Retinal pigment epithelial cell (primary cell): Measurements from ENCODE around the gene SLC46A1.

Experiments used
- DNase-seq: peaks from one replicate; pipeline ENCODE4 v3.0.0-alpha.2; 2010; ENCODE audit warnings: low read depth
- H3K4me3 ChIP-seq: 2 replicates; pipeline ENCODE4 v1.5.1; 2011; ENCODE audit warnings: mild to moderate bottlenecking, low read length, control low read depth, moderate library complexity
- CTCF ChIP-seq: conservative IDR thresholded peaks from 2 replicates; pipeline ENCODE4 v1.5.1; 2011; ENCODE audit warnings: low read depth, low read length, control low read depth, inconsistent platforms

The SLC46A1 gene

DNA sequence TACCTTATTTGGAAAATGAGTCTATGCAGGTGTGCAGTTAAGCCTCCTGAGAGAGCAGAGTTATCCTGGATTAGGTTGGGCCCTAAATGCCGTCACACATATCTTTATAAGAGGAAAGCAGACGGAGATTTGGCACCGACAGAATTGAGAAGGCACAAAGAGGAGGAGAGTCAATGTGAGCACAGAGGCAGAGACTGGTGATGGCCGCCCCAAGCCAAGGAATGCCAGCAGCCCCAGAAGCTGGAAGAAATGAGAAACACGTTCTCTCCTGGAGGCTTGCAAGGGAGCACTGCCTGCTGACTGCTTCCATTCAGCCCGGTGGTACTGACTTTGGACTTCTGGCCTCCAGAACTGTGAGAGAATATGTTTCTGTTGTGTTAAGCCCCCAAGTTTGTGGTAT is 3.2 kb downstream of the SLC46A1 start:
- no peak for DNase-seq
- no peak overlapping the region for H3K4me3 ChIP-seq
- no peak for TF ChIP-seq CTCF

DNA sequence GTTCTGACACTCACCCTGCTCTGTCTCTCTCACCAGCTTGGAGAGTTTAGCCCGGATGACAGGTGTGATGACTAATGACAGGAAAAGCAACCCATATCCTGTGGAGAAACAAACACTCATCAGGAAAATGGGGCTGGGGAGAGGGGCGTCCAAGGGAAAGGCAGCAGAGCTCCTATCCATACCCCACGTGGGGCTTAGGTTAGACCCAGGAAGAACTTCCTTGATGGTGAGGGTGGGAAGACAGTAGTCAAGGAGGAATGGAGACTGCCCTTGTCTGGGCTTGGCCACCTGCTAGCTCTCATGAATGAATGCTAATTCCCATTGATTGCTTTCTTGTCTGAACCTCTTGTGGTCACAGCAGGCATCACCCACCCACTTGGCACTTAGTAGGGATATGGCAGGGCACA is 3.8 kb downstream of the SLC46A1 start:
- TF ChIP-seq CTCF = no peak
- DNase-seq = no peak
- no peak overlapping the region for H3K4me3 ChIP-seq

DNA sequence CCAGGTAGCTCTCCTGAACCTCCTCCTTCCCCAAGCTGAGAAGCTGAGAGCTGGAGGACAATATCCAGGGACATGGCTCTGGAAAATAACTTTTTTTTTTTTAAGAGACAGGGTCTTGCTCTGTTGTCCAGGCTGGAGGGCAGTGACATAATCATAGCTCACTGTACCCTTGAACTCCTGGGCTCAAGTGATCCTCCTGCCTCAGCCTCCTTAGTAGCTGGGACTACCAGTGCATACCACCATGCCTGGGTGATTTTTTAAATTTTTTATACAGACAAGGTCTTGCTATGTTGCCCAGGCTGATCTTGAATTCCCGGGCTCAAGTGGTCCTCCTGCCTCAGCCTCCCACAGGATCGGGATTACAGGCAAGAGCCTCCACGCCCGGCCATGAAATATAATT is 6.2 kb downstream of the SLC46A1 start:
- no peak for DNase-seq
- H3K4me3 ChIP-seq = no peak overlapping the region
- no peak for TF ChIP-seq CTCF

- no peak overlapping the region for H3K4me3 ChIP-seq
- no peak for TF ChIP-seq CTCF
- DNase-seq = no peak
Measured at GRCh38 chr17:28398280-28398981, 7.6 kb downstream of the SLC46A1 start.

GRCh38 chr17:28397687-28398279 is 8.2 kb downstream of the SLC46A1 start:
- H3K4me3 ChIP-seq = no peak overlapping the region
- no peak for TF ChIP-seq CTCF
- no peak for DNase-seq

- DNase-seq = no peak
- no peak for TF ChIP-seq CTCF
- H3K4me3 ChIP-seq = no peak overlapping the region
Measured at GRCh38 chr17:28397275-28397674, 8.7 kb downstream of the SLC46A1 start.

GRCh38 chr17:28396635-28397239 is 9.3 kb downstream of the SLC46A1 start:
- no peak for DNase-seq
- no peak for TF ChIP-seq CTCF
- no peak overlapping the region for H3K4me3 ChIP-seq
